ENCODE data around the gene ATPAF1. TPM values are rescaled to one million over a fixed set of nuclear protein-coding genes. Genes with fewer than 3 reads are reported as not detected.

Gene ATPAF1
- total RNA-seq, 6 experiments from 2014 or later = 32.7 to 42.9 (median 41.5) TPM

- Mint-ChIP-seq H3K4me3 (no peak overlapping the region), H3K27ac (no peak overlapping the region), H3K9me3 (no peaks in the 10 kb centered on the region), H3K27me3 (ENCODE audit: insufficient read depth) (no peaks in the 10 kb centered on the region; the same call in 1 of the 2 replicates), H3K4me1 (ENCODE audit: low read depth) (peaks cover 13% of the 10 kb centered on the region), H3K36me3 (ENCODE audit: low read depth) (peaks cover 29% of the 10 kb centered on the region)
- no peak for DNase-seq
- no peak for TF ChIP-seq CTCF (IDR thresholded peaks at IDR 0.05)
These were observed 85.2 kb downstream of the ATPAF1 start for GRCh38 chr1:46582972-46583371.

Other genes starting within 250 kb of the ATPAF1 start
- not detected for gene DMBX1, start 178.5 kb downstream of the ATPAF1 start, total RNA-seq (2021; fragmentation: NEBNext Ultra II Directional; extraction: Animal tissue kit (Norgen Biotek cat#: 25700))
- gene KNCN, start 116.7 kb downstream of the ATPAF1 start, total RNA-seq (2021; fragmentation: NEBNext Ultra II Directional; extraction: Animal tissue kit (Norgen Biotek cat#: 25700)) = not detected
- gene MKNK1, start 64.1 kb downstream of the ATPAF1 start, total RNA-seq (2021; fragmentation: NEBNext Ultra II Directional; extraction: Animal tissue kit (Norgen Biotek cat#: 25700)) = 10 to 100 TPM; 18.0 to 24.3 (median 22.3) TPM
- gene MOB3C, start 51.6 kb downstream of the ATPAF1 start, total RNA-seq (2021; fragmentation: NEBNext Ultra II Directional; extraction: Animal tissue kit (Norgen Biotek cat#: 25700)) = 1 to 10 TPM; 6.3 to 8.5 (median 7.2) TPM
- gene TEX38, start 3.5 kb upstream of the ATPAF1 start, total RNA-seq (2021; fragmentation: NEBNext Ultra II Directional; extraction: Animal tissue kit (Norgen Biotek cat#: 25700)) = under 1 TPM in 1 of 6 experiments, not detected in 5; 0.24 TPM
- gene EFCAB14, start 50.8 kb upstream of the ATPAF1 start, total RNA-seq (2021; fragmentation: NEBNext Ultra II Directional; extraction: Animal tissue kit (Norgen Biotek cat#: 25700)) = 10 to 100 TPM; 60.6 to 69.7 (median 66.4) TPM
- not detected for gene CYP4B1, start 130.7 kb upstream of the ATPAF1 start, total RNA-seq (2021; fragmentation: NEBNext Ultra II Directional; extraction: Animal tissue kit (Norgen Biotek cat#: 25700))

Data from HFFc6 (cell line).